Skeletal muscle tissue (tissue), 4 donors: ENCODE results near the gene LRRC75B. TPM values are rescaled to one million over a fixed set of nuclear protein-coding genes. Genes with fewer than 3 reads are reported as not detected.
"Not testable (repeated sequence)": the region's sequence is repeated elsewhere in the genome, so short reads cannot be mapped to it uniquely, and the experiment has no call there.

Experiments
- H3K27ac ChIP-seq: one replicate; pipeline ENCODE4 v1.7.0; 2013; ENCODE audit warnings: mild to moderate bottlenecking, low read depth, low read length, inconsistent platforms
- H3K27me3 ChIP-seq, 3 donors: one replicate each; pipeline ENCODE4 v1.7.0; 2013; ENCODE audit warnings: low read length in 3 of 3; ENCODE audit not compliant: control insufficient read depth in 3 of 3, insufficient read depth in 3 of 3
- H3K36me3 ChIP-seq, 3 donors: one replicate each; pipeline ENCODE4 v1.7.0; 2013; ENCODE audit warnings: low read length in 3 of 3; ENCODE audit not compliant: control insufficient read depth in 3 of 3, insufficient read depth in 3 of 3
- H3K4me1 ChIP-seq, 3 donors: one replicate each; pipeline ENCODE4 v1.7.0; 2013; ENCODE audit warnings: low read length in 3 of 3, mild to moderate bottlenecking in 3 of 3; ENCODE audit not compliant: control insufficient read depth in 3 of 3, insufficient read depth in 3 of 3
- H3K4me3 ChIP-seq, 3 donors: one replicate each; pipeline ENCODE4 v1.7.0; 2013; ENCODE audit warnings: low read length in 3 of 3
- H3K9ac ChIP-seq, 3 donors: one replicate each; pipeline ENCODE4 v1.7.0; 2013; ENCODE audit warnings: low read length in 3 of 3, mild to moderate bottlenecking in 3 of 3, moderate library complexity in 2 of 3, low read depth in 1 of 3
- H3K9me3 ChIP-seq, 3 donors: one replicate each; pipeline ENCODE4 v1.7.0; 2013; ENCODE audit warnings: low read length in 3 of 3; ENCODE audit not compliant: control insufficient read depth in 3 of 3
- total RNA-seq: library from RNA; depleted of rRNA; stranded (reverse); fragments of >200 nt; gene quantifications from one replicate; pipeline ENCODE4 v1.2.3, GENCODE V29; 2014
- donor health status: Osteomylitis.

Gene LRRC75B
- total RNA-seq, 1 donor from 2014 or later, result 1.6 TPM

DNA sequence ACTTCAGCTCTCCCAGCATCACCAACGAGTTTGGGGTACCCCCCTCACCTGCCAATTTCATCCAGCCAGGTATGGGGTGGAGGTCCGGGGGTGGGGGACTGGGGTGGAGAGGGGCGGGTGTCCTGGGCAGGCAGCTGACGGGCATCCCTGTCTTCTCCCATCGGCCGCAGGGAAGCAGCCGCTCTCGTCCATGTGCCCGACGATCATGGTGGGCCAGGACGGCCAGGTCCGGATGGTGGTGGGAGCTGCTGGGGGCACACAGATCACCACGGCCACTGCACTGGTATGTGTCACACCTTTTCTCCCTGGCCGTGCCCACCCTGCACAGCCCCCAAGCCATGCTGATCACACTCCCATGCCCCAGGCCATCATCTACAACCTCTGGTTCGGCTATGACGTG is 35.0 kb upstream of the LRRC75B start:
- H3K4me1 ChIP-seq, H3K27me3 ChIP-seq, H3K36me3 ChIP-seq, H3K4me3 ChIP-seq, H3K9me3 ChIP-seq, H3K9ac ChIP-seq, H3K27ac ChIP-seq: not testable (repeated sequence)

DNA sequence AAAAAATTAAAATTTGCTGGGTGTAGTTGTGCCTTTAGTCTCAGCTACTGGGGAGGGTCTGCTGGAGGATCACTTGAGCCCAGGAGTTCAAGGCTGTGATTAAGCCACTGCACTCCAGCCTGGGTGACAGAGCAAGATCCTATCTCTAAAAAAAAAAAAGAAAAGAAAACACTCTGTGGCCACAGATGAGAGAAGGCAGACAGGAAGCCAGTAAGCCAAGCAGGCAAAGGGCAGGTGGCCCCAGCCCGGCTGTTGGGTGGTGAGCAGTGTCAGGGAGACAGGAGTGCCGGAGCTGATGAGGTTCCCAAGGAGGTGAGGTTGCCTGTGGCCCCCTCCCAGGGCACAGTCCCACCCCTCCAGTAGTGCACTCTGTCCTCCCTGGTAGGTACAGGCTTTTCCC is 29.7 kb upstream of the LRRC75B start:
- H3K4me1 ChIP-seq, H3K9ac ChIP-seq, H3K27me3 ChIP-seq, H3K36me3 ChIP-seq, H3K27ac ChIP-seq, H3K4me3 ChIP-seq, H3K9me3 ChIP-seq: not testable (repeated sequence)

DNA sequence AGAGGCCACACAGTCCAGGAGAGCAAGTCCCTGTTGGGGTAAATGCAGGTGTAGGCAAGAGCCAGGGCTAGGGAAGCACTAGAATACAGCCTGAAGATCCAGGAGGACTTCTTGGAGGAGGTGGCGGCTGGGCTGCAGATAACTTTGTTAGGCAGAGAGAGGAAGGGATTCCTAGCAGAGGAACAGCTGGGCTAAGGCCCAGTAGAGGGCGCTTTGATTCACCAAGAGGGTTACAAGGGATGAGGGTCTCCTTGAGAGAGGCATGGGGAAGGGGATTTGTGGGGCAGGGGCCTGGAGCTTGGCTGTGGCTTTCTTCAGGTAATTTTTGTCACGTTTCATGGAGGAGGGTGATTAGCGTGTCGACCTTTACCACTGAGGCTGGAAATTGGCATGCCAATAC is 28.4 kb upstream of the LRRC75B start:
- not testable (repeated sequence) for H3K4me1 ChIP-seq, H3K4me3 ChIP-seq, H3K9ac ChIP-seq, H3K36me3 ChIP-seq, H3K9me3 ChIP-seq, H3K27ac ChIP-seq, H3K27me3 ChIP-seq

DNA sequence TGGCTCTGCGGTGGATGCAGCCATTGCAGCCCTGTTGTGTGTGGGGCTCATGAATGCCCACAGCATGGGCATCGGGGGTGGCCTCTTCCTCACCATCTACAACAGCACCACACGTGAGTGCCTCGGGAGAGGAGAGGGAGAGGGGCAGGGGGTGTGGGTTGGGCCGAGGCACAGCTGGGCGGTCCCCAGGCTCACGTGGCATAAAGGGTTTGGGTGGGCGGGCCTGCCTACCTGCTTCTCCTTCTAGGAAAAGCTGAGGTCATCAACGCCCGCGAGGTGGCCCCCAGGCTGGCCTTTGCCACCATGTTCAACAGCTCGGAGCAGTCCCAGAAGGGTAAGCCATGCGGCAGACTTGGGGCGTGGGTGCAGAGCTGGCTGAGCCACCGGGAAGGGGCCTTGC is 21.9 kb upstream of the LRRC75B start:
- not testable (repeated sequence) for H3K36me3 ChIP-seq, H3K27me3 ChIP-seq, H3K4me1 ChIP-seq, H3K27ac ChIP-seq, H3K9me3 ChIP-seq, H3K4me3 ChIP-seq, H3K9ac ChIP-seq

DNA sequence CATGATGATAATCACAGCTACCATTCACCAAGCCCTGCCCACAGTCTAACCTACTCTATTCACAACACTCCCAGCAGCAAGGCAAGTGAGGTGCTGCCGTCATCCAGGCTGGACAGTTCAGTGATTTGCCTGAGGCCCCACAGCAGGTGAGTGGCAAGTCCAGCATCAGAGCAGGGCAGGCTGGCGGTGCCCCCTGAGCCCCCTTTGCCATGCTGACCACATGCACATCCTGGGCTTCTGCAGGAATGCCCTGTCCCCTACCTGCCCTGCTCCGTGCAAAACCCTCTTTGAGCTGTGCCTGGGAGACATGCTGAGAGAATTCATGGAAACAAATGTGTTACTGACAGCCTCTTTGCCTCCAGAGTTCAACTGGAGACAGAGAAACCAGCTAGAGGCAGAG is 17.0 kb upstream of the LRRC75B start:
- not testable (repeated sequence) for H3K36me3 ChIP-seq, H3K4me3 ChIP-seq, H3K4me1 ChIP-seq, H3K27me3 ChIP-seq, H3K27ac ChIP-seq, H3K9ac ChIP-seq, H3K9me3 ChIP-seq

DNA sequence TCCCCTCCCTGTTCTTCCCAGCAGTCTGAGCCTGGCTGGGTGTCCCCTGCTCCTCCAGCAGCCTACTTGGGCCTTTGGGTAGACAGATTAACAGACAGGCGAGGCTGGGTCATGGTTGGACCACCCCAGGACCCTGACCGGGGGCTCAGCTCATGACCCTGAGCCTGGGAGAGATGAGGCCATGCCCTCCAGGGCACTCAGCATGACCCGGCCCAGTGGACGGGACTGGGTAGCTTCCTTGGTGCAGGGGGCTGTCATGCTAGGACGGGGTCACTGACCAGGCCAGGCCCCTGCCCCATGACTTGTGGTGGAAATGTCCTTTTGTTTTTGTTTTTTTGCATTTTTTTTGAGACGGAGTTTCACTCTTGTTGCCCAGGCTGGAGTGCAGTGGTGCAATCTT is 15.5 kb upstream of the LRRC75B start:
- not testable (repeated sequence) for H3K9ac ChIP-seq, H3K27ac ChIP-seq, H3K4me1 ChIP-seq, H3K4me3 ChIP-seq, H3K36me3 ChIP-seq, H3K9me3 ChIP-seq, H3K27me3 ChIP-seq

DNA sequence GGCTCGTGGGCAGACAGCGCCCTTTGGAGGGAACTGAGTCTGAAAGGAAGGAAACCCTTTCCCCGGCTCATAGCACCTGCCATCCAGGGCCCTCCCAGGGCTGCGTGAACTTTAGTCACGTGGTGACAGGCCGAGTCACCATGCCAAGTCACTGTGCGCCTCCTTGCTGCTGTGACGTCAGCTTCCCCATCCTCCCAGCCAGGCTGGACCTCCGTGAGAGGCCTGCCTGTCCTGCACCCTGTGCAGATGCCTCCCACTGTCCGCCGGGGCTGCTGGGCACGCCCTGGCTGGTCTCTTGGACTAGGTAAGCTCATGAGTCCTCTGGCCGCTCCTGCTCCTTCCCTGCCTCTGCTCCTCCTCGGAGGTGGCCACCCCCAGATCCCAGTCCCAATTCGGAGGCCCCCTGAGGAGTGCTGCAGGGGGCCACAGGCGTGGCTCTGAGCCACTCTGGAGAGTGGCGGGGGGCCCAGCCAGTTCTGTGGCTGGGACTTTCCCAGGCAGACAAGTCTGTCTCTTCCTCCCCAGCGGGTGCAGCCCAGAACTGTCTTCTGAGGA is 14.6 kb upstream of the LRRC75B start:
- H3K4me3 ChIP-seq, H3K36me3 ChIP-seq, H3K4me1 ChIP-seq, H3K9ac ChIP-seq, H3K27ac ChIP-seq, H3K27me3 ChIP-seq, H3K9me3 ChIP-seq: not testable (repeated sequence)

DNA sequence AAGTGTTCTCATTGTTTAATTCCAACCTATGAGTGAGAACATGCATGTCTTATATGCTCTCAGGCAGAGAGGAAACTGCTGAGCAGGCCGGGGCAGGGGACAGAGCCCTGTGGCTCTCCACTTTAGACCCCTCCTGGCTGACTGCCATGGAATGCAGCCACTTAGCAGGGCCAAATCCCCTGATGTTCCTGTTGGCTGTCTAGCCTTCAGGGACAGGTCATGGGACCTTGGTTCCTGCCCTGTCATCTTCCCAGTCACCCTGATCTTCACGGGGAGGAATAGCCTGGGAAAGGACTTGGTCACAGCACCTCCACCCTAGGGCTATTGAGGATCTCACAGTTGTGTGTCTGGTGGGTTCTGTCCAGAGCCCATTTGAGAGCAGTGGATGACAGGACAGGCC is 13.5 kb upstream of the LRRC75B start:
- H3K4me3 ChIP-seq, H3K4me1 ChIP-seq, H3K27me3 ChIP-seq, H3K9ac ChIP-seq, H3K36me3 ChIP-seq, H3K27ac ChIP-seq, H3K9me3 ChIP-seq: not testable (repeated sequence)

DNA sequence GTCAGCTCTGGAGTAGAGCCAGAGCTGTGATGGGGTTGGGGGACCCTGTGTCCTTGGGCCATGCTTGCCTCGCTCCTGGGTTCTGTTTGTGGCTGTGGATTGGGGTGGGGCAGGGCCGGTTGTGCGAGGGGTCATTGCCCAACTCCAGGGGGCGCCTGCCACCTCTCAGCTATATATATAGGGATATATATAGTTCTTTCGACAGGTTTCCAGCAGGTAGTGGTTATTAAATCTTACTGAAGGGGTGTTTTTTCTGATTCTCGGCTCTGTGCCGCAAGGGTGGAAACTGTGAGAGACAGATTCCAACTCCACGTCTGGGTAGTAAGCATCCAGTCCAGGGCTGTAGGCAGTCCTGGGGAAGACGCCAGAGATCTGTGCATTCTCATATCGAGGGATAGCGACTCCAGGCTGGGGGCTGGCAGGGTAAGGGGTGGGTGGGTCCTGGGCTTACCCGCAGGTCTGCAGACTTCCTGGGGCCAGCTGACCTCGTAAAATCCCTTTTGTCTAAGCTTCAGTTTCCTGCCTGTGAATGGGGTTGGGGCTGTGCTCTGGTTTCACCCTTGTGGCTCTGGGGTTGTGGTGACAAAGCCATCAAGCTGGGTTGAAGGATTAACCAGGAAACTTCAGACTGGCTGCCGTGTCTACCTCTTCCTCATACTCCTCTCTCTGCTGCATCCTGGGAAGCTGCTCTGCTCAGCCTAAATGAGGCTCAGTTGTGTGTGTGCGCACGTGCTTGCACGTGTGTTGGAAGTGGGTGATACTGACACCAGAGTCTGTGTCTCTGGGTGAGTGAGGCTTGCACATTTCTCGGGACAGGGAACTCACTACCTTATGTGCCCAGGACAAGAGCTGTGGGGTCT is 11.1 kb upstream of the LRRC75B start:
- H3K36me3 ChIP-seq, H3K27ac ChIP-seq, H3K9ac ChIP-seq, H3K9me3 ChIP-seq, H3K27me3 ChIP-seq, H3K4me1 ChIP-seq, H3K4me3 ChIP-seq: not testable (repeated sequence)

DNA sequence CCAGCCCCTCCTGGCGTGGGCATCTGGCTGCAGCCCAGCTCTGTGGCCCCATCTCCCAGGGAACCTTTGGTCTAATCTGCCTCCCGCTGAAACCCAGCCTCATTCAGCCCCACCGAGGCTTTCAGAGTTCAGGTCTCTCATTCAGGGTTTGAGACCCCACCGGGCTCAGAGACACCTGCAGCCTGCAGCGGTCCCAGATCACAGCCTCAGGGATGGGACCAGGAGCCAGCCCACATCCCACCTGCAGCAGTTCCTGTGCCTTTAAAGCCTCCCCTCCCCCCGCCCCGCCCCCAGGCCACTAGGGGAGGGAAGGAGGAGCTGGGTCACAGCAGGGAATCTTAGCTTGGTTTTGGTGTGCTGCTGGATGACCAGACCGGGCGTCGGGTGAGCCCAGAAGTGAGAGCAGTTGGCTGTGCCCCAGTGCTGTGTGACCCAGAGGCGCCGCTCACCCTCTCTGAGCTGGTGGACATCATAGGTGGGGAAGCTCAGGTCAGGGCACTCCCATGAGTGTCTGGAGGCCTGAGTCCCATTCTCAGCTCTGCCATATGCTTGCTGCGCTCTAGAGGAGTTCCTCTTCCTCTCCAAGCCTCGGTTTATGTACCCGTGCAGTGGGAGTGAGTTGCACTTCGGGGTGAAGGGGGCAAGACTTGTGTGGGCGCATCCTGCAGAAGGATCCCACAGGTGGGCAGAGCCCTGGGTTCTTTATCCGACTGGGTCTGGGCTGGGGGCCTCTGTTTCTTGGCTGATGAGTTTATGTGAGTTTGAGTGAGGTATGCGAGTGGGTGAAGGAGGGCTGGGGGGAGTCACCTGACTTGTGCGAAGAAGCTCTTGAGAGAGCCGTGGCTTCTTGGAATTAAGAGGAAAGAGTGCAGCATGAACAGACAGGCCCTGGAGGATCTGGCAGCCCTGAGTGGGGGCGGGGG is 10.2 kb upstream of the LRRC75B start, which contains the start of gene GGT1:
Gene GGT1 (plus strand): TSS at position 347 of the 923 bp plus-strand sequence. CDS start 7,889 bp downstream, outside the sequence.
- H3K9me3 ChIP-seq, H3K9ac ChIP-seq, H3K4me1 ChIP-seq, H3K27ac ChIP-seq, H3K27me3 ChIP-seq, H3K4me3 ChIP-seq, H3K36me3 ChIP-seq: not testable (repeated sequence)
